Measurements from ENCODE around the gene LANCL2. TPM values are rescaled to one million over a fixed set of nuclear protein-coding genes. Genes with fewer than 3 reads are reported as not detected.

Gene LANCL2
- total and polyA plus RNA-seq, 2 experiments from 2014 or later = 11.7 to 13.8 TPM

GRCh38 chr7:55440040-55440690 is 75.0 kb downstream of the LANCL2 start:
- Histone ChIP-seq H3F3A (ENCODE audit: insufficient read depth) (peaks cover 7% of the 10 kb centered on the region; the same call in 1 of the 2 replicates), H3K9ac (no peak overlapping the region), H2AFZ (no peak overlapping the region), H3K27me3 (replicated peaks; ENCODE audit: insufficient read depth) (no peaks in the 10 kb centered on the region), H3K4me2 (ENCODE audit: unreplicated experiment) (peak overlapping the region; percentile 18), H3K36me3 (ENCODE audit: low read depth) (no peaks in the 10 kb centered on the region), H3K4me1 (ENCODE audit: insufficient read depth) (peaks cover 24% of the 10 kb centered on the region), H3K4me3 (no peak overlapping the region), H4K20me1 (ENCODE audit: insufficient read depth) (no peaks in the 10 kb centered on the region), H3K9me3 (ENCODE audit: low read depth) (no peaks in the 10 kb centered on the region), H3K9me2 (ENCODE audit: insufficient read depth) (no peaks in the 10 kb centered on the region), H3K27ac (no peak overlapping the region), H3K79me2 (ENCODE audit: insufficient read depth) (no peaks in the 10 kb centered on the region)
- WGBS, 2 experiments (ENCODE audit: low coverage in 1 of 2, low lambda C conversion rate in 2 of 2, missing lambda C conversion rate in 2 of 2) = 52 to 56% methylated on average over 13 of the region's 13 CpGs
- TF ChIP-seq EZH2 (IDR thresholded peaks at IDR 0.05; ENCODE audit: insufficient read depth, poor library complexity, severe bottlenecking) = no peak
- TF ChIP-seq EZH2phosphoT487 (IDR thresholded peaks at IDR 0.05; ENCODE audit: insufficient read depth, low read depth) = no peak
- in situ Hi-C loops (cut with MboI) = no loop called here
- DNase-seq = no peak

GRCh38 chr7:55441002-55441401 is 75.9 kb downstream of the LANCL2 start:
- Histone ChIP-seq H3K4me2 (ENCODE audit: unreplicated experiment) (no peak overlapping the region), H4K20me1 (ENCODE audit: insufficient read depth) (no peaks in the 10 kb centered on the region), H3K4me3 (no peak overlapping the region), H3K36me3 (ENCODE audit: low read depth) (no peaks in the 10 kb centered on the region), H3K27me3 (replicated peaks; ENCODE audit: insufficient read depth) (no peaks in the 10 kb centered on the region), H3F3A (ENCODE audit: insufficient read depth) (peaks cover 7% of the 10 kb centered on the region; the same call in 1 of the 2 replicates), H3K27ac (0 out of 2 replicates have a peak overlapping the region, but pooled peaks have one; percentile 48), H3K79me2 (ENCODE audit: insufficient read depth) (no peaks in the 10 kb centered on the region), H2AFZ (no peak overlapping the region), H3K9me3 (ENCODE audit: low read depth) (no peaks in the 10 kb centered on the region), H3K9me2 (ENCODE audit: insufficient read depth) (no peaks in the 10 kb centered on the region), H3K9ac (no peak overlapping the region), H3K4me1 (ENCODE audit: insufficient read depth) (peaks cover 24% of the 10 kb centered on the region)
- no peak for DNase-seq
- TF ChIP-seq EZH2 (IDR thresholded peaks at IDR 0.05; ENCODE audit: insufficient read depth, poor library complexity, severe bottlenecking) (no peak), EZH2phosphoT487 (IDR thresholded peaks at IDR 0.05; ENCODE audit: insufficient read depth, low read depth) (no peak)
- in situ Hi-C loops (cut with MboI) = no loop called here
- 64 to 69% methylated on average over 5 of the region's 5 CpGs for WGBS, 2 experiments (ENCODE audit: low coverage in 1 of 2, low lambda C conversion rate in 2 of 2, missing lambda C conversion rate in 2 of 2)

- H3K27me3 ChIP-seq (replicated peaks; ENCODE audit: insufficient read depth) = no peaks in the 10 kb centered on the region
- peak overlapping the region; percentile 48 for H3K27ac ChIP-seq
- peak overlapping the region; percentile 41 for H3K4me2 ChIP-seq (ENCODE audit: unreplicated experiment)
- H3K4me3 ChIP-seq = no peak overlapping the region
- no peaks in the 10 kb centered on the region for H3K36me3 ChIP-seq (ENCODE audit: low read depth)
- no peak overlapping the region for H2AFZ ChIP-seq
- WGBS, 2 experiments (ENCODE audit: low coverage in 1 of 2, low lambda C conversion rate in 2 of 2, missing lambda C conversion rate in 2 of 2) = 63 to 67% methylated on average over 7 of the region's 7 CpGs
- no peaks in the 10 kb centered on the region for H3K79me2 ChIP-seq (ENCODE audit: insufficient read depth)
- in situ Hi-C loops (cut with MboI) = no loop called here
- H3K4me1 ChIP-seq (ENCODE audit: insufficient read depth) = peaks cover 24% of the 10 kb centered on the region
- TF ChIP-seq EZH2 (IDR thresholded peaks at IDR 0.05; ENCODE audit: insufficient read depth, poor library complexity, severe bottlenecking) (no peak), EZH2phosphoT487 (IDR thresholded peaks at IDR 0.05; ENCODE audit: insufficient read depth, low read depth) (no peak)
- H3K9me2 ChIP-seq (ENCODE audit: insufficient read depth) = no peaks in the 10 kb centered on the region
- no peaks in the 10 kb centered on the region for H4K20me1 ChIP-seq (ENCODE audit: insufficient read depth)
- peak; percentile 90 for DNase-seq
- H3K9ac ChIP-seq = no peak overlapping the region
- H3F3A ChIP-seq (ENCODE audit: insufficient read depth) = peaks cover 7% of the 10 kb centered on the region; the same call in 1 of the 2 replicates
- no peaks in the 10 kb centered on the region for H3K9me3 ChIP-seq (ENCODE audit: low read depth)
Observed at GRCh38 chr7:55441774-55442522, 76.8 kb downstream of the LANCL2 start.

DNA sequence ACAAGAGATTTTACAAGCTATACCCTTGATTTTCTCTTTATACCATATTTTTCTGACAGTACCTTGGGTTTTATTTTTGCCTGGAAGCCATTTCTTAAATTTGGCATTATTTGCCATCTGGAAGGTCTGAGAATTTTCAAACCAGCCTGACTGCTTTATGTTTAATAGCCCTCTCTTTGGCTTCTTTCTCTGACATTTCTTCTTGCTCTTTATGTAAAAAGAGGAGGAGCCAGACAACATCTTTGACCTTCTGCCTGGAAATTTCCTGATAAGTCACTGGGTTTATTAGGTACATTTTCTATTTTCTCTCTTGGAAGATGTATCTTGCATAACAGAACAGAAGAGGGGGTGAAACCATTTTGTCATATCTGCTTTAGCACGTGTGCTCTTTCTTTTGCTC is 79.6 kb downstream of the LANCL2 start:
- H3K4me1 ChIP-seq (ENCODE audit: insufficient read depth) = peaks cover 18% of the 10 kb centered on the region
- H3F3A ChIP-seq (ENCODE audit: insufficient read depth) = peaks cover 7% of the 10 kb centered on the region; the same call in 1 of the 2 replicates
- H3K27ac ChIP-seq = no peak overlapping the region
- 100% methylated on average over 1 of the region's 1 CpG for WGBS, 2 experiments (ENCODE audit: low coverage in 1 of 2, low lambda C conversion rate in 2 of 2, missing lambda C conversion rate in 2 of 2)
- no peaks in the 10 kb centered on the region for H3K9me3 ChIP-seq (ENCODE audit: low read depth)
- in situ Hi-C loops (cut with MboI) = no loop called here
- no peaks in the 10 kb centered on the region for H3K36me3 ChIP-seq (ENCODE audit: low read depth)
- H2AFZ ChIP-seq = no peak overlapping the region
- H4K20me1 ChIP-seq (ENCODE audit: insufficient read depth) = no peaks in the 10 kb centered on the region
- H3K27me3 ChIP-seq (replicated peaks; ENCODE audit: insufficient read depth) = no peaks in the 10 kb centered on the region
- no peak overlapping the region for H3K4me2 ChIP-seq (ENCODE audit: unreplicated experiment)
- TF ChIP-seq EZH2 (IDR thresholded peaks at IDR 0.05; ENCODE audit: insufficient read depth, poor library complexity, severe bottlenecking) (no peak), EZH2phosphoT487 (IDR thresholded peaks at IDR 0.05; ENCODE audit: insufficient read depth, low read depth) (no peak)
- no peaks in the 10 kb centered on the region for H3K9me2 ChIP-seq (ENCODE audit: insufficient read depth)
- no peak for DNase-seq
- no peak overlapping the region for H3K9ac ChIP-seq
- no peaks in the 10 kb centered on the region for H3K79me2 ChIP-seq (ENCODE audit: insufficient read depth)
- no peak overlapping the region for H3K4me3 ChIP-seq

Measured in GM23248 (cell line).